ENCODE results near the gene UCKL1.

The UCKL1 gene

DNA sequence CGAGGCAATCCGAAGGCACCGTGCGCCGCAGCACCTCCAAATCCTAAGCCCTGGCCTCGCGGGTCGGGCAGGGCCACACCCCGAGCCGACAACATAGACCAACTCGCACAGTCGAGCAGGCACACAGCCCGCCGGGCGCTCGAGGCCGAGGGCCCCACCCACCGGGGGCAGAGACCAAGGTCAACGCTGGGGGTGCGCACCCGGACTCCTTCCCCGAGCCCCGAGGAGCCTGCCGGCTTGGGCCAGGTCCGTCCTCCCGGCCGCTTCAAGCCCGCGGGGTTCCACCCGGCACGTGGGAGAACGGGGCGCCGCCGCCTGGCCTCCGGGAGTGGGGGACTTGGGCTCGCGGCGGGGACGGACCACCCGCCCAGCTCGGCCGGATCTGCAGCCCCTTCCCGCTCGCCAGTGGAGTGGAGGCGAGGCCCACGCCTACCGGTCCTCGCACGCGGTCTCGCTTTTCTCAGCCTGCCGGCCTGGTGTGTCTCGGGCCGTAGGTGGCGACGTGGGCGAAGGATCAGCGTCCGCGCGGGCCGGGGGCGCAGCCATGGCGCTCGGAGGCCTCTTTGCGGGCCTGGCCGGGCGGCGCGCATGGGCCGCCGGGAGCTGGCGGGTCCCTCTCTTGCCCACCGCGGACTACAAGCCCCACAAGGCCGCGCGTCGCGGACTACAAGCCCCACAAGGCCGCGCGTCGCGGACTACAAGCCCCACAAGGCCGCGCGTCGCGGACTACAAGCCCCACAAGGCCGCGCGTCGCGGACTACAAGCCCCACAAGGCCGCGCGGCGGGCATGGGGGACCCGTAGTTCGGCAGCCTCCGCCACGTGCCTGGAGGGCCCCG lies at the start of gene UCKL1:
UCKL1 (minus strand) TSS at position 590 of the 837 bp plus-strand sequence; CDS start at position 546, 44 bp downstream.
- TF ChIP-seq, protein P1, sequence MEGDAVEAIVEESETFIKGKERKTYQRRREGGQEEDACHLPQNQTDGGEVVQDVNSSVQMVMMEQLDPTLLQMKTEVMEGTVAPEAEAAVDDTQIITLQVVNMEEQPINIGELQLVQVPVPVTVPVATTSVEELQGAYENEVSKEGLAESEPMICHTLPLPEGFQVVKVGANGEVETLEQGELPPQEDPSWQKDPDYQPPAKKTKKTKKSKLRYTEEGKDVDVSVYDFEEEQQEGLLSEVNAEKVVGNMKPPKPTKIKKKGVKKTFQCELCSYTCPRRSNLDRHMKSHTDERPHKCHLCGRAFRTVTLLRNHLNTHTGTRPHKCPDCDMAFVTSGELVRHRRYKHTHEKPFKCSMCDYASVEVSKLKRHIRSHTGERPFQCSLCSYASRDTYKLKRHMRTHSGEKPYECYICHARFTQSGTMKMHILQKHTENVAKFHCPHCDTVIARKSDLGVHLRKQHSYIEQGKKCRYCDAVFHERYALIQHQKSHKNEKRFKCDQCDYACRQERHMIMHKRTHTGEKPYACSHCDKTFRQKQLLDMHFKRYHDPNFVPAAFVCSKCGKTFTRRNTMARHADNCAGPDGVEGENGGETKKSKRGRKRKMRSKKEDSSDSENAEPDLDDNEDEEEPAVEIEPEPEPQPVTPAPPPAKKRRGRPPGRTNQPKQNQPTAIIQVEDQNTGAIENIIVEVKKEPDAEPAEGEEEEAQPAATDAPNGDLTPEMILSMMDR (IDR thresholded peaks at IDR 0.05; ENCODE audit: low read depth, low read length), result no peak
- peak within 1 kb of the TSS; percentile 85 to 88 for H3K4me3 ChIP-seq (replicated peaks in 1 of 2; ENCODE audit: low read depth in 2 of 2, low read length in 2 of 2)
- DNase-seq (ENCODE audit: low read depth in 2 of 2), result peak; percentile 88 to 94

DNA sequence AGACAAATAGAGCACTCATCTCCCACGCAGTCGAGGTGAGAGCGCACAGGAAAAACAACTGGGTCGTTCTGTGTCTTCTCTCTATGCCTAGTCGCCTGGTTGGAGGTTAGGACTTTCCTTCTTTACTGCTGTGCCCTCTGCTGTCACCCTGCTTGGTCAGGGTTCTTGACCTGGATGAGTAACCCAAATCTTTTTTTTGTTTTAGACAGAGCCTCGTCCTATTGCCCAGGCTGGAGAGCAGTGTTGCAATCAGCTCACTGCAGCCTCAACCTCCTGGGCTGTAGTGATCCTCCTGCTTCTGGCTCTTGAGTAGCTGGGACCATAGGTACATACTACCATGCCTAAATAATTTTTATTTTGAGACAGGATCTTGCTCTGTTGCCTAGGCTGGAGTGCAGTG lies 49.2 kb upstream of the UCKL1 start:
- TF ChIP-seq, protein P1 (IDR thresholded peaks at IDR 0.05; ENCODE audit: low read depth, low read length), result no peak
- no peak overlapping the region for H3K4me3 ChIP-seq (replicated peaks in 1 of 2; ENCODE audit: low read depth in 2 of 2, low read length in 2 of 2)
- DNase-seq (ENCODE audit: low read depth in 2 of 2), result peak; percentile 14 to 22

DNA sequence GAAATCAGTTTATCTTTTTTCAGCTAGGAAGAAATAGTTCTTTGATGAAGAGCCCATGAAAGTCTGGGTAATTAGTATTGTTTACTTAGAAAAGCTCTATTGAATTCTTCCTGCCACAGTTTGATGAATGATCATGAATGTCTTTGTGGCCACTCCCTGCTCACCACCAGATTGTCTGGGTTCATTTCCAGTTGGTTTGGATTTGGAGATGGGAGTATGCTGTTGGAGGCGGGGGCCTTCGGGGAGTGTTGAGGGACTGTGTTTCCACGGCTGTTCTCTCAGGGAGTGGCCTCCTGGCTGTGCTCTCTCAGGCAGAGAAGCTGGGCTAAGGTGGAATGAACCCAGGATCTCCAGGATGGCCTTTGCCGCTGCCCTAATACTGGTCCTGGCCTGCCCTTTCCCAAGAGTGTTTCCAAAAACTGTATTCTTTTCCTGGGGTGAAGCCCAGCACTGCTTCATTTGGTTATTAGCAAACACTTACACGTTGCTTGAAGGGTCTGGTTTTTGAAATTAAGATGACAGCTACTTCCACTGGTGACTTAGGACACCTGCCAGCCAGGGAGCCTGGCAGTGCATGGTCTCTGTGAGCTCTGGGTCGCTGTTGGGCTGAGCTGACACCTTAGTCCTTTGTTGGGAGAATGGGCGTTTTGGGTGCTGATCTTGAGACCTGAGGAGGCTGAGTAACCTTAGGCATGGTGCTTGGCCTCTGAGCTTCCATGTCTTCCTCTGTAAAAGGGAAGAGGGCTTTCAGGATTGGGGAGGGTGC lies 47.9 kb upstream of the UCKL1 start:
- TF ChIP-seq, protein P1 (IDR thresholded peaks at IDR 0.05; ENCODE audit: low read depth, low read length), result no peak
- no peak for DNase-seq (ENCODE audit: low read depth in 2 of 2)
- no peak overlapping the region for H3K4me3 ChIP-seq (replicated peaks in 1 of 2; ENCODE audit: low read depth in 2 of 2, low read length in 2 of 2)

DNA sequence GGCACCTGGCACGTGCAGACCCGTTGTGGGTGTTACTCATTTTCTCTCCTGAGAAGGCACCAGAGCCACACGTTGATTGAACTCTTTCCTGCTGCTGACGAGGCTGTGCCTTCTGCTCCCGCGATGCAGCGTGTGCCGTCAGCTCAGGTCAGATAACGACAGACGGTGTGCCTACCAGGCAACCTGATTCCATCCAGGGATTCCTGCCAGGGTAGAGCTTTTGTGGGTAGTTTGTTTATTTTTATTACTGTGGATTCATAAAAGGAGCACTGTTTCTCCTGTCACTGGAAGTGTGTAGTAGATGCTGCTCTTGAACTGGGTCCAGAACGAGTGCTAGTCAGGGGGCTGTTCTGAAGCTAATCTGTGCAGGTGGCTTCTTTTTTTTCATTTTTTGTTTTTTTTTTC lies 45.4 kb upstream of the UCKL1 start:
- no peak for DNase-seq (ENCODE audit: low read depth in 2 of 2)
- TF ChIP-seq, protein P1 (IDR thresholded peaks at IDR 0.05; ENCODE audit: low read depth, low read length), result no peak
- no peak overlapping the region for H3K4me3 ChIP-seq (replicated peaks in 1 of 2; ENCODE audit: low read depth in 2 of 2, low read length in 2 of 2)

DNA sequence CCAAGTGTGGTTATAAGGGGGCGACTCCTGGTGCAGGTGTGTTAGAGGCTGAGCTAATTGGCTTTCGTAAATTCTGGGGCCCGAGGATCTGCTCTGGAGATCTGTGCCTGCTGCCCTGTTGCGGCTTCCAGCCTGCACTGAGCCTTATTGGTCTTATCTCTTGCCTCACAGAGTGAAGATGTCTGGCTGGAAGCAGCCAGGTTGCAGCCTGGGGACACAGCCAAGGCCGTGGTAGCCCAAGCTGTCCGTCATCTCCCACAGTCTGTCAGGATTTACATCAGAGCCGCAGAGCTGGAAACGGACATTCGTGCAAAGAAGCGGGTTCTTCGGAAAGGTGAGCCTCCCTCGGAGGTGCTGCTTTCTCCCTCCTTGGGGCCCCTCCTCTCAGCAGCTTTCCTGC lies 44.7 kb upstream of the UCKL1 start:
- no peak overlapping the region for H3K4me3 ChIP-seq (replicated peaks in 1 of 2; ENCODE audit: low read depth in 2 of 2, low read length in 2 of 2)

DNA sequence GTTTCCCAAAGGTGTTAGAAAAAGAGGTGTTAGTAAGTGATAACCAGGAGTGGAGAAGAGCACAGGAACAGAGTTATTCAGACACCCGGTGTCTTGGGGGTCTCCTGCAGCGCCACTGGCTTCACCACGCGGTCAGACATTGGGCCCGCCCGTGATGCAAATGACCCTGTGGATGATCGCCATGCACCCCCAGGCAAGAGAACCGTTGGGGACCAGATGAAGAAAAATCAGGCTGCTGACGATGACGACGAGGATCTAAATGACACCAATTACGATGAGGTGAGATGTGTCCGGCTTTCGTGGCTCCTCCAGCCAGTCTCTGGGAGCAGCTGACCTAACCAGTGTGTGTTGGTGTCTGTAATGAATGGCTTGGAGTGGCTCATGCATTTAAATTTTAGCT lies 26.7 kb upstream of the UCKL1 start:
- DNase-seq (ENCODE audit: low read depth in 2 of 2), result no peak
- no peak overlapping the region for H3K4me3 ChIP-seq (replicated peaks in 1 of 2; ENCODE audit: low read depth in 2 of 2, low read length in 2 of 2)
- TF ChIP-seq, protein P1 (IDR thresholded peaks at IDR 0.05; ENCODE audit: low read depth, low read length), result no peak

More for the DNA sequence above, 44.7 kb upstream of the UCKL1 start:
- TF ChIP-seq, protein P1 (IDR thresholded peaks at IDR 0.05; ENCODE audit: low read depth, low read length), result no peak
- no peak for DNase-seq (ENCODE audit: low read depth in 2 of 2)
